CD4-positive, alpha-beta T cell (primary cell): ENCODE results near the gene HYAL4. TPM values are rescaled to one million over a fixed set of nuclear protein-coding genes. Genes with fewer than 3 reads are reported as not detected.

Source experiments
- ATAC-seq: fragments of 200-7000 bp; cut with Tn5 transposase; one replicate; pipeline ENCODE4 v1.10.0; 2022; ENCODE audit warnings: mild to moderate bottlenecking; ENCODE audit not compliant: poor library complexity
- CTCF ChIA-PET: fragments of 350-600 bp; sonication (Branson Sonifier 250); formaldehyde crosslinking; loops from one replicate; lab custom pipeline; 2021; ENCODE audit warnings: antibody characterized with exemption, inconsistent platforms; lab: Charles Lee
- POLR2A ChIA-PET: fragments of 350-600 bp; sonication (Branson Sonifier 250); formaldehyde crosslinking; loops from one replicate; lab custom pipeline; 2021; ENCODE audit warnings: antibody characterized with exemption, inconsistent platforms; lab: Charles Lee
- DNase-seq, 14 experiments: peaks; one replicate each; pipeline ENCODE4 v3.0.0-alpha.2; 2013 to 2020; ENCODE audit warnings: mixed read lengths in 2 of 14
- H3K27ac ChIP-seq, 2 donors: one replicate each; pipeline versions ENCODE4 v1.5.1 to v1.7.0; 2013; ENCODE audit warnings: low read length in 2 of 2, low read depth in 1 of 2, mild to moderate bottlenecking in 1 of 2
- H3K27me3 ChIP-seq, 2 experiments: 1 replicate in 1 of 2; 2 replicates in 1 of 2; pipeline versions ENCODE4 v1.6.1 to v1.7.0; 2013; ENCODE audit warnings: low read length in 2 of 2, control low read depth in 1 of 2, mild to moderate bottlenecking in 1 of 2, moderate library complexity in 1 of 2; ENCODE audit not compliant: insufficient read depth in 2 of 2, control insufficient read depth in 1 of 2
- H3K36me3 ChIP-seq: one replicate; pipeline ENCODE4 v1.6.1; 2013; ENCODE audit warnings: low read length, control low read depth; ENCODE audit not compliant: insufficient read depth
- H3K4me1 ChIP-seq: one replicate; pipeline ENCODE4 v1.6.1; 2013; ENCODE audit warnings: low read length, control low read depth; ENCODE audit not compliant: insufficient read depth
- H3K4me3 ChIP-seq: one replicate; pipeline ENCODE4 v1.5.1; 2013; ENCODE audit warnings: mild to moderate bottlenecking, low read length, moderate library complexity
- H3K9me3 ChIP-seq, 2 experiments: 1 replicate in 1 of 2; 2 replicates in 1 of 2; pipeline versions ENCODE4 v1.6.1 to v1.7.0; 2013; ENCODE audit warnings: low read length in 2 of 2, mild to moderate bottlenecking in 2 of 2, control low read depth in 1 of 2, moderate library complexity in 1 of 2; ENCODE audit not compliant: control insufficient read depth in 1 of 2, insufficient read depth in 1 of 2
- H3K27ac Mint-ChIP-seq: one replicate; pipeline ENCODE4 v1.8.0; 2020; ENCODE audit warnings: mixed read lengths
- H3K27me3 Mint-ChIP-seq: one replicate; pipeline ENCODE4 v1.8.0; 2021; ENCODE audit warnings: mixed read lengths
- H3K36me3 Mint-ChIP-seq: one replicate; pipeline ENCODE4 v1.8.0; 2021; ENCODE audit warnings: low read depth, mixed read lengths
- H3K4me1 Mint-ChIP-seq: one replicate; pipeline ENCODE4 v1.8.0; 2021; ENCODE audit warnings: low read depth, mixed read lengths
- H3K4me3 Mint-ChIP-seq: one replicate; pipeline ENCODE4 v1.8.0; 2020; ENCODE audit warnings: mild to moderate bottlenecking, mixed read lengths
- H3K9me3 Mint-ChIP-seq: one replicate; pipeline ENCODE4 v1.8.0; 2020; ENCODE audit warnings: mixed read lengths
- CTCF ChIP-seq: fragments of 200-600 bp; IDR thresholded peaks from one replicate; pipeline ENCODE4 v1.8.0; 2022; ENCODE audit warnings: antibody characterized with exemption, mild to moderate bottlenecking
- intact Hi-C, 2 experiments: fragments of 100-400 bp; cut with DNase I in 1 of 2; cut with micrococcal nuclease in 1 of 2; formaldehyde crosslinking; loops; one replicate each; pipeline versions ENCODE4 v1.15.1 to v1.9.0; 2023 to 2025; cut with DNase I, micrococcal nuclease
- total RNA-seq, 174 experiments: library from RNA in 2 of 174; stranded (reverse) in 2 of 174; gene quantifications; one replicate each; pipeline ENCODE4 v1.2.3 and lab custom pipeline; 2021 to 2026

The HYAL4 gene
- total RNA-seq, 2 experiments from 2014 or later: 0.14 TPM; not detected in 1

- Histone ChIP-seq H3K27me3 (no peaks in the 10 kb centered on the region), H3K9me3 (peaks cover 0 to 4% of the 10 kb centered on the region in 2 experiments), H3K4me1 (no peaks in the 10 kb centered on the region), H3K4me3 (no peak overlapping the region), H3K27ac (no peak overlapping the region), H3K36me3 (no peaks in the 10 kb centered on the region)
- ATAC-seq (no peak), DNase-seq (no peak)
- TF ChIP-seq CTCF: no peak
- Mint-ChIP-seq H3K9me3 (peaks cover 2% of the 10 kb centered on the region), H3K27ac (no peak overlapping the region), H3K4me1 (no peaks in the 10 kb centered on the region), H3K36me3 (no peaks in the 10 kb centered on the region), H3K4me3 (no peak overlapping the region), H3K27me3 (peaks cover 3% of the 10 kb centered on the region)
- intact Hi-C loops: no loop called here
- POLR2A ChIA-PET: no interaction called here
- CTCF ChIA-PET: no interaction called here
Measured at GRCh38 chr7:123805287-123805686, 39.7 kb upstream of the HYAL4 start.

- CTCF ChIA-PET: no interaction called here
- Mint-ChIP-seq H3K27me3 (peaks cover 7% of the 10 kb centered on the region), H3K27ac (no peak overlapping the region), H3K36me3 (no peaks in the 10 kb centered on the region), H3K9me3 (peaks cover 9% of the 10 kb centered on the region), H3K4me3 (no peak overlapping the region), H3K4me1 (no peaks in the 10 kb centered on the region)
- POLR2A ChIA-PET: no interaction called here
- H3K9me3 ChIP-seq: peaks cover 0 to 4% of the 10 kb centered on the region in 2 experiments
- no peak overlapping the region for H3K27ac ChIP-seq
- H3K27me3 ChIP-seq: no peaks in the 10 kb centered on the region
- DNase-seq (no peak), ATAC-seq (no peak)
- intact Hi-C loops: no loop called here
- no peak overlapping the region for H3K4me3 ChIP-seq
- no peaks in the 10 kb centered on the region for H3K4me1 ChIP-seq
- TF ChIP-seq CTCF: no peak
- no peaks in the 10 kb centered on the region for H3K36me3 ChIP-seq
Measured at GRCh38 chr7:123809471-123809870, 35.5 kb upstream of the HYAL4 start.

GRCh38 chr7:123811056-123811455 lies 33.9 kb upstream of the HYAL4 start:
- H3K9me3 Mint-ChIP-seq: peaks cover 9% of the 10 kb centered on the region
- TF ChIP-seq CTCF: no peak
- no peak for ATAC-seq
- intact Hi-C loops: no loop called here
- peaks cover 0 to 4% of the 10 kb centered on the region in 2 experiments for H3K9me3 ChIP-seq
- peaks cover 7% of the 10 kb centered on the region for H3K27me3 Mint-ChIP-seq
- no peaks in the 10 kb centered on the region for H3K4me1 Mint-ChIP-seq
- no peak overlapping the region for H3K4me3 Mint-ChIP-seq
- H3K27me3 ChIP-seq: no peaks in the 10 kb centered on the region
- ChIA-PET CTCF (no interaction called here), POLR2A (no interaction called here)
- H3K4me1 ChIP-seq: no peaks in the 10 kb centered on the region
- no peak for DNase-seq
- H3K27ac ChIP-seq: no peak overlapping the region
- H3K4me3 ChIP-seq: no peak overlapping the region
- no peak overlapping the region for H3K27ac Mint-ChIP-seq
- H3K36me3 ChIP-seq: no peaks in the 10 kb centered on the region
- H3K36me3 Mint-ChIP-seq: no peaks in the 10 kb centered on the region
